ENCODE data around the gene GINM1.

GINM1 gene

DNA sequence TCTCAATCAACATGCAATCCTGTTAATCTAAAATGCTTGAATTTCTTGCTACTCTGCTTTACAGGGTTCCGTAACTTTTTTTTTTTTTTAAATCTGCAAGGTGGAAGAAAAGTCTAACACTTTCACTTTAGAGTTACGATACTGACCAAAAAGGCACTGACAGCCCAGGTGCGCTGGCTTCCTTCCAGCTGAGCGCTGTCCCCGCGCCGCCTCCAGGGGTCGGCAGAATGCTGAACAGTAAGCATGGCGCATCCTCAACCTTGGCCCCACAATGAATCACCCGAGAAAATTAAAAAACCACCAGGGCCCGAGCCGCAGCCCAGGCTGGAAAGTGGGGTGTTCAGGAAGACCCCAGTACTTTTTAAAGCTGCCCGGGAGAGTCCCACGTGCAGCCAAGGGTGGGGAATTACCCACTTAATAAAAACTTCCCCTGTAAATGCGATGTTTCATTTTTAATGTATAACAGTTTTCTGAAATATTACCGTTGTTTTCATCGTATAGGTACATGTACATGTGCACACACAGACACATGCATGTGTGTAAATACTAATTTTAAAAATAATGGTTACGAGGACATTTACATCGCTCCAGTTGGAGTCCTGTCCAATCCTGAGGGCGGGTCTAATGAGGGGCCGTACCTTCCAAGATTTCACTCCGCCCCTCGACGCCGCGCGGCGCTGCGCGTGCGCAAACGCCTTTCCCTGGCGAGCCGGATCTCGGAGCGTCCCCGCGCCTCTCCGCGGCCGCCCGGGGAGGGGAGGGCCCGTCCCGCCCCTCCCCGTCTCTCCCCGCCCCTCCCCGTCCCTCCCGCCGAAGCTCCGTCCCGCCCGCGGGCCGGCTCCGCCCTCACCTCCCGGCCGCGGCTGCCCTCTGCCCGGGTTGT lies at the start of gene GINM1:
TSS of gene GINM1 (plus strand) at position 849 of the 883 bp plus-strand sequence. CDS start 40 bp downstream, outside the sequence.
- POLR2A ChIA-PET = no interaction called here
- H3K4me3 ChIP-seq (ENCODE audit: low read depth, low read length) = peak within 1 kb of the TSS; percentile 87
- TF ChIP-seq, protein P1, sequence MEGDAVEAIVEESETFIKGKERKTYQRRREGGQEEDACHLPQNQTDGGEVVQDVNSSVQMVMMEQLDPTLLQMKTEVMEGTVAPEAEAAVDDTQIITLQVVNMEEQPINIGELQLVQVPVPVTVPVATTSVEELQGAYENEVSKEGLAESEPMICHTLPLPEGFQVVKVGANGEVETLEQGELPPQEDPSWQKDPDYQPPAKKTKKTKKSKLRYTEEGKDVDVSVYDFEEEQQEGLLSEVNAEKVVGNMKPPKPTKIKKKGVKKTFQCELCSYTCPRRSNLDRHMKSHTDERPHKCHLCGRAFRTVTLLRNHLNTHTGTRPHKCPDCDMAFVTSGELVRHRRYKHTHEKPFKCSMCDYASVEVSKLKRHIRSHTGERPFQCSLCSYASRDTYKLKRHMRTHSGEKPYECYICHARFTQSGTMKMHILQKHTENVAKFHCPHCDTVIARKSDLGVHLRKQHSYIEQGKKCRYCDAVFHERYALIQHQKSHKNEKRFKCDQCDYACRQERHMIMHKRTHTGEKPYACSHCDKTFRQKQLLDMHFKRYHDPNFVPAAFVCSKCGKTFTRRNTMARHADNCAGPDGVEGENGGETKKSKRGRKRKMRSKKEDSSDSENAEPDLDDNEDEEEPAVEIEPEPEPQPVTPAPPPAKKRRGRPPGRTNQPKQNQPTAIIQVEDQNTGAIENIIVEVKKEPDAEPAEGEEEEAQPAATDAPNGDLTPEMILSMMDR (IDR thresholded peaks at IDR 0.05; ENCODE audit: insufficient read depth, low read length, missing control alignments) = peak; percentile 80
- peak; percentile 29 for DNase-seq (ENCODE audit: low read depth, low spot score)
- CTCF ChIA-PET = interaction anchor here (0.6 to 2.0 kb wide), 5 partner anchors 10 to 22 kb away, joined by 3 to 8 read pairs (median 5); no protein-coding TSS in a partner anchor

GRCh38 chr6:149529650-149530049 lies 36.5 kb upstream of the GINM1 start:
- ChIA-PET POLR2A (no interaction called here), CTCF (interaction anchor here (5.5 kb wide), 1 partner anchor 13 kb away, joined by 52 read pairs; no protein-coding TSS in a partner anchor)
- no peak for DNase-seq (ENCODE audit: low read depth, low spot score)
- TF ChIP-seq, protein P1 (IDR thresholded peaks at IDR 0.05; ENCODE audit: insufficient read depth, low read length, missing control alignments) = no peak
- no peak overlapping the region for H3K4me3 ChIP-seq (ENCODE audit: low read depth, low read length)

DNA sequence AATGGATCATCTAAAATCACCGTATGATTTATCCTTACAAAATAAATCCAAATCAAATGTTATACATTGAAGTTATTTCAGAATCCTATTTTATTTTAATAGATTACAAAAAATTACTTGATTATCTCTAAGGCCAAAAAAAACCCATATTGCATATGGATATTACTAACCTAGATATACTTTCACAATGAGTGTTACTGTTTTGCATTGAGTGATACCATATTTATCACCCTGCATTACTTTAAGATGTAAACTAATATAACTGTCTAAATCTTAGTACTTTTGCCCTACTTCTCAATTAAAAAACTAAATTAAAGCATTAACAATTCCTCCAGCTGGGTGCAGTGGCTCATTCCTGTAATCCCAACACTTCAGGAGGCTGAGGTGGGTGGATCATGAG lies 31.4 kb upstream of the GINM1 start:
- CTCF ChIA-PET = interaction anchor here (4.2 kb wide), 1 partner anchor 11 kb away, joined by 16 read pairs; the partner anchor contains the start of gene PPIL4
- no peak overlapping the region for H3K4me3 ChIP-seq (ENCODE audit: low read depth, low read length)
- TF ChIP-seq, protein P1 (IDR thresholded peaks at IDR 0.05; ENCODE audit: insufficient read depth, low read length, missing control alignments) = no peak
- POLR2A ChIA-PET = no interaction called here
- no peak for DNase-seq (ENCODE audit: low read depth, low spot score)

DNA sequence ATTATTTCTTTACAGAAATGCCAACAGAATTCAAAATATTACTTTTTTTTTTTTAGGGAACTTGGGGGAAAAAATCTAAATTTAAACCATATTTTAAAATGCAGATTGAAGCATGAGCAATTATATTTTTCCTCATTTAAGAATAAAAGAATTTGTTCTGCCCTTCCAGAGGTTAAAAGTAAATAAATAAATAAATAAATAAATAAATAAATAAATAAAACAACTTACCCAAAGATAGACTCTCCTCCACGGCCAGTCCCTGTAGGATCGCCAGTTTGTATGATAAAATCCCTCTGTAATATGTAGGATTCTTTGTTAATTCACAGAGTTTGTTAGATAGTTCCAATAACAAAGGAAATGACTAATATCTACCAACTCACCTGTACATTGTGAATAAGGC lies 25.0 kb upstream of the GINM1 start:
- ChIA-PET CTCF (interaction anchor here (2.6 kb wide), 1 partner anchor 23 kb away, joined by 7 read pairs; no protein-coding TSS in a partner anchor), POLR2A (no interaction called here)
- H3K4me3 ChIP-seq (ENCODE audit: low read depth, low read length) = no peak overlapping the region
- no peak for DNase-seq (ENCODE audit: low read depth, low spot score)
- TF ChIP-seq, protein P1 (IDR thresholded peaks at IDR 0.05; ENCODE audit: insufficient read depth, low read length, missing control alignments) = no peak

DNA sequence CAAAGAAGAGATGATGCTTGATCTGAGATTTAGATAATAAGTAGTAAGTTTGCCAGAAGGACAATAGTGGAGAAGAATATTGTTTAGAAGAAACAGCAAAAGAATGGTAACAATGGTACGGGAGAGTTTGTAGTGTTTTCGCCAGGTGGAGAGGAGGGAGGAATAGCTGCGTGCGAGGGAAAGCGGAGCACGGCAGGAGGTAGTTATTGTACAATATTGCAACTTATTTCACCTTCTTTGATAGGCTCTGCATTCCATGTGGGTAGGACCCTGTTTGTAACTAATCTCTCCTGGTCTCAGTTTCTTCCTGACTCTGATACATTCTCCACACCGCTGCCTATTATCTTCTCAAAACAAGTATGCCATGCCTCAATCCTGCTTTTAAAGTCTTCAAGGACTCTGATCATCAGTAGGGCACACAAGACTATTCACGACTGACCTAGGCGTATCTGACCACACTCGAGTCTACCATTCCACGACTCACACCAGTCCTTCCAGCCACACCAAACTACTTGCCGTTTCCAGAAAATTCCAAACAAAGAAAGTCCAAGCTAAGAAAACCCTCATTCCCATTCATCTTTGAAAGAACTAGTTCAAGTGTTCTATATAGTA lies 21.4 kb upstream of the GINM1 start:
- ChIA-PET POLR2A (no interaction called here), CTCF (interaction anchor here (0.9 to 4.7 kb wide), 8 partner anchors 10 to 517 kb away, joined by 3 to 34 read pairs (median 3); no protein-coding TSS in a partner anchor)
- DNase-seq (ENCODE audit: low read depth, low spot score) = no peak
- TF ChIP-seq, protein P1 (IDR thresholded peaks at IDR 0.05; ENCODE audit: insufficient read depth, low read length, missing control alignments) = no peak
- H3K4me3 ChIP-seq (ENCODE audit: low read depth, low read length) = peak overlapping the region; percentile 94

All from AG04449 (cell line).